ENCODE data around the gene RHBDF2.

DNA sequence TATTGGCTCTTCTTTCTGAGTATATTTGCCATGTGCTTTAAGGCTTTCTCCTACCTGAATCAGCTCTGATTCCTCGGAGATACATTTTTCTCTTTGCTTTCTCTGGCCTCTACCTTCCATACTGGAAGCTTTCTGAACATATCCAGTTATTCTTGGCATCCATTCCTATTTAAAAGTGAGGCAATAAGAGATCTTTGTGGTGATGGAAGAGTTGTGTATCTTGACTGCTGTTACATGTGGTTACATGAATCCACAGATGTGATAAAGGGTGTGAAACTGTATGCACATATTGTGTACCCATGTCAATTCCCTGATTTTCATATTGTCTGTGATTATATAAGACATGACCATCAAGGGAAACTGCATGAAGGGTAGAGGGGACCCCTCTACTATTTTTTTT is 72.7 kb downstream of the RHBDF2 start:
- TF ChIP-seq CTCF (IDR thresholded peaks at IDR 0.05; ENCODE audit: low read length) (no peak), EZH2 (optimal IDR thresholded peaks at IDR 0.05; ENCODE audit: low read depth, low read length) (no peak), EZH2phosphoT487 (IDR thresholded peaks at IDR 0.05; ENCODE audit: low read length) (no peak)

Measured in MM.1S (cell line).